IMR-90 (cell line): ENCODE data around the gene ZDHHC11B.

Source experiments
- CTCF ChIP-seq: conservative IDR thresholded peaks from 2 replicates; pipeline ENCODE4 v1.5.1; 2012; ENCODE audit warnings: mild to moderate bottlenecking, low read depth, low read length, improper control_type of control experiment
- POLR2A ChIP-seq: IDR thresholded peaks from 2 replicates; pipeline ENCODE4 v1.6.1; 2012; ENCODE audit warnings: mild to moderate bottlenecking, low read depth, low read length

- TF ChIP-seq CTCF: no peak
- no peak for TF ChIP-seq POLR2A
Observed at GRCh38 chr5:759111-759751, 25.3 kb downstream of the ZDHHC11B start.
